Measurements from ENCODE around the gene ID1.

Gene ID1, protein sequence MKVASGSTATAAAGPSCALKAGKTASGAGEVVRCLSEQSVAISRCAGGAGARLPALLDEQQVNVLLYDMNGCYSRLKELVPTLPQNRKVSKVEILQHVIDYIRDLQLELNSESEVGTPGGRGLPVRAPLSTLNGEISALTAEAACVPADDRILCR

GRCh38 chr20:31605031-31605901 lies at the start of gene ID1:
Gene ID1 (plus strand): TSS chr20:31605289. CDS start chr20:31605388, 99 bp downstream.
- peaks cover 9% of the 10 kb centered on the region; the same call in 1 of the 2 replicates for H3K36me3 ChIP-seq (ENCODE audit: control insufficient read depth, insufficient read depth, low read length)
- H3K4me3 ChIP-seq (ENCODE audit: low read depth, low read length): peak within 1 kb of the TSS; percentile 90
- peaks cover 34% of the 10 kb centered on the region for H3K4me1 ChIP-seq (ENCODE audit: control insufficient read depth, insufficient read depth, low read length)
- peak within 1 kb of the TSS; percentile 90 for H3K9ac ChIP-seq (ENCODE audit: low read depth, low read length)
- H3K27me3 ChIP-seq (ENCODE audit: control insufficient read depth, insufficient read depth, low read length): no peaks in the 10 kb centered on the region
- no peaks in the 10 kb centered on the region for H3K9me3 ChIP-seq (ENCODE audit: control insufficient read depth, insufficient read depth, low read length)
- H3K27ac ChIP-seq (ENCODE audit: low read depth, low read length): peak within 1 kb of the TSS; percentile 98

DNA sequence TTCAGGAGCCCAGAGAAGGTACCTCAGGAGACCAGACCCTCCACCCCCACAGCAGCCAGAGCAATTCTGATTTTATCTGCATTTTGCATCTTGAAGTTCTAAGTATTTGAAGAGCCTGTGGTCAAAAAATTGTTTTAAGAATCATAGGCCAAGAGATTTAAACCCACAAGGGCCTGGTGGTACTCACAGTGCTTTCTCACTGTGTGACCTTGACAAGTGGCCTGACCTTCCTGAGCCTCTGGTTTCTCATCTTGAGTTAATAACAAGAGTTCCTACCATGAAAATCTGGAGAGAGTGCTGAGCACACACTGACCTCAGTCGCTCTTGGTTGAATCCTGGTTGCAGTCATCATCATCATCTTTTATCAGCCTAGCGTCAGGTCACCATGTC lies 45.4 kb upstream of the ID1 start:
- Histone ChIP-seq H3K9ac (ENCODE audit: low read depth, low read length) (no peak overlapping the region), H3K4me1 (ENCODE audit: control insufficient read depth, insufficient read depth, low read length) (peaks cover 11% of the 10 kb centered on the region)

DNA sequence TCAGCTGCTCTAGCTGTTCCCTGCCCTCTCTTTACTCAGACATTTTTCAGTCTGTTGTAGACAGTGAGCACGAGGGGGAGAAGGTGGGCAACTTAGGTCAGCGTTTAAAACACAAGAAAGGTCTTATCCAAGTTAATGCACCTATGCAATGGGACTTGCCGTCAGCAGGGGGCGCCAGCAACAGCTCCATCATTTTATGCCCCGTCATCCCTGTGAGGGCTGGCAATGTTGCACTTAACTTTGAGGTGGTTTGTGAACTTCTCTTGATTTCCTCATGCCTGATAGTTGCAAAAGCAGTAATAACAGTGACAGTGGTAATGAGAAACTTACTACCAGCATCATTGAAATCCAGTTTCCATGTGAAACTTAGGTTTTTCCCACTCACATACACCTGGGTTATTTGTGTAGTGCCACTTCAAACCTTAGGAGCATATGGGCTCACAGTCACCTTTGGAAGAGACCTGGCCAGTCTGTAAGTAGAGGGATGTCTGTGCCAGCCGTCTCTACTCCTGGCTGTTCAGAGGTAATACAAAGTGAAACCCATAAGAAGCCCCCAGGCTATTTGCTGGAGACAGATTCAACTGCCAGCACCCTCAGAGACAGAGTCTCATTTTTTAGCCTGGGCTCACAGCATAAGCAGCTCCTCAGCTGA lies 44.9 kb upstream of the ID1 start:
- Histone ChIP-seq H3K36me3 (ENCODE audit: control insufficient read depth, insufficient read depth, low read length) (peaks cover 55% of the 10 kb centered on the region), H3K27me3 (ENCODE audit: control insufficient read depth, insufficient read depth, low read length) (no peaks in the 10 kb centered on the region), H3K4me1 (ENCODE audit: control insufficient read depth, insufficient read depth, low read length) (peaks cover 11% of the 10 kb centered on the region), H3K9me3 (ENCODE audit: control insufficient read depth, insufficient read depth, low read length) (no peaks in the 10 kb centered on the region), H3K4me3 (ENCODE audit: low read depth, low read length) (no peak overlapping the region), H3K27ac (ENCODE audit: low read depth, low read length) (peak overlapping the region; percentile 36), H3K9ac (ENCODE audit: low read depth, low read length) (peak overlapping the region; percentile 28; the same call in 1 of the 2 replicates)

More for the DNA sequence above, 45.4 kb upstream of the ID1 start:
- peak overlapping the region; percentile 3 for H3K27ac ChIP-seq (ENCODE audit: low read depth, low read length)
- H3K9me3 ChIP-seq (ENCODE audit: control insufficient read depth, insufficient read depth, low read length): no peaks in the 10 kb centered on the region
- no peaks in the 10 kb centered on the region for H3K27me3 ChIP-seq (ENCODE audit: control insufficient read depth, insufficient read depth, low read length)
- no peak overlapping the region for H3K4me3 ChIP-seq (ENCODE audit: low read depth, low read length)
- H3K36me3 ChIP-seq (ENCODE audit: control insufficient read depth, insufficient read depth, low read length): peaks cover 60% of the 10 kb centered on the region

DNA sequence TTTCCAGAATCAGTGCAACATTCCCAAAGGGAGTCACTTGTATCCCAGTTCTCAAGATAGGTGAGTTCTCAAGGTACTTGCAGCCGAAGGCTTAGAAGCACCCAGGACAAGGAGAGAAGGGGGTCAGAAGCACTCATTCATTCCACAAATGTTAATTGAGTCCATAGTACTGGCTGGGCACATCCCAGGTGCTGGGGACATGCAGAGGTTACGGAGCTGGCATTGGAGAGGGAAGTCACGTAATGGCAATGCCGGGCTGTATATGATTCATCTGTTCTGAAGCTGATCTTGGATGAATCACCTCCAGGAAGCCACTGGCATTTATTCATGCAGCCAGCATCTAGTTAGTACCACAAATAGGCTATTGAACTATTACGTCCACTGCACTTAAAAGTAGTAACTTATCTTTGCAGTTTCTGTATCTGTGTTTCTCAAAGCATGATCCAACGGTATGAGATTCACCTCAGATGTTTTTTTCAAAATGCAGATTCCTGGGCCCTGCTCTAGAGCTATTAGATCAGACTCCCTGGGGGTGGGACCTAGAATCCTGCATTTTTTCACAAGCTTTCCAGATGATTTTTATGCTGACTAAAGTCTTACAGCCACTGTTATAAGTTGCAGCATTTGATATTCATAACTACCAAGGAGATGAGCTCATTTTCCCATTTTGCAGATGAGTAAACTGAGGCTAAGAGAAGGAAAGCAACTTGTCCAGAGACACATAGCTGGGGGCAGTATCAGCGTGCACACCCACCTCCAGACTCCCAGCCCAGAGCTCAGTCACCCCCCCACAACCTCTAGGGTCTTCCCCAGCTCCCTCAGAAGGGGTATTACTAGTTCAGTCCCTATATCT lies 44.1 kb upstream of the ID1 start:
- H3K36me3 ChIP-seq (ENCODE audit: control insufficient read depth, insufficient read depth, low read length): peaks cover 58% of the 10 kb centered on the region
- peaks cover 11% of the 10 kb centered on the region for H3K4me1 ChIP-seq (ENCODE audit: control insufficient read depth, insufficient read depth, low read length)
- H3K9me3 ChIP-seq (ENCODE audit: control insufficient read depth, insufficient read depth, low read length): no peaks in the 10 kb centered on the region
- H3K4me3 ChIP-seq (ENCODE audit: low read depth, low read length): no peak overlapping the region
- H3K9ac ChIP-seq (ENCODE audit: low read depth, low read length): peak overlapping the region; percentile 28; the same call in 1 of the 2 replicates
- no peaks in the 10 kb centered on the region for H3K27me3 ChIP-seq (ENCODE audit: control insufficient read depth, insufficient read depth, low read length)
- H3K27ac ChIP-seq (ENCODE audit: low read depth, low read length): peak overlapping the region; percentile 36

DNA sequence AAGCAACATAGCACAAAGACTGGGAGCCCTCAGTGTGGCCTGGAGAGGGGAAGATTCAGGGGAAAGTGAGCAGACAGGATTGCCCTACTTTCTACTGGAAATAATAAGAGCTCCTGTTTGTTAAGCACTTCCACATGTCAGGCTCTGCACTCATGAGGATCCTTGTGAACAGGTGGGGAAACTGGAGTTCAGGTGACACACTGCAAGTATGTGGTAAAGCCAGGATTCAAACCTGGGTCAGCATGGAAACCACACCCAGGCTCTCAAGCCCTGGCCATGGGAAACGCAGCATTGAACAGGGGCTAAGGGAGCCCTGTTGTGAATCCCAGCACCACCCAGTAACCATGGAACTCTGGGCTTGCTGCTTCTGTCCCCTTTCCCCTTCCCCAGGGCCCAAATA lies 42.8 kb upstream of the ID1 start:
- H3K4me3 ChIP-seq (ENCODE audit: low read depth, low read length): no peak overlapping the region
- no peak overlapping the region for H3K9ac ChIP-seq (ENCODE audit: low read depth, low read length)
- peaks cover 63% of the 10 kb centered on the region for H3K36me3 ChIP-seq (ENCODE audit: control insufficient read depth, insufficient read depth, low read length)
- no peak overlapping the region for H3K27ac ChIP-seq (ENCODE audit: low read depth, low read length)
- H3K9me3 ChIP-seq (ENCODE audit: control insufficient read depth, insufficient read depth, low read length): no peaks in the 10 kb centered on the region
- H3K4me1 ChIP-seq (ENCODE audit: control insufficient read depth, insufficient read depth, low read length): peaks cover 22% of the 10 kb centered on the region
- no peaks in the 10 kb centered on the region for H3K27me3 ChIP-seq (ENCODE audit: control insufficient read depth, insufficient read depth, low read length)

- Histone ChIP-seq H3K27ac (ENCODE audit: low read depth, low read length) (no peak overlapping the region), H3K36me3 (ENCODE audit: control insufficient read depth, insufficient read depth, low read length) (peaks cover 64% of the 10 kb centered on the region), H3K27me3 (ENCODE audit: control insufficient read depth, insufficient read depth, low read length) (no peaks in the 10 kb centered on the region), H3K4me3 (ENCODE audit: low read depth, low read length) (no peak overlapping the region), H3K9me3 (ENCODE audit: control insufficient read depth, insufficient read depth, low read length) (no peaks in the 10 kb centered on the region), H3K9ac (ENCODE audit: low read depth, low read length) (no peak overlapping the region), H3K4me1 (ENCODE audit: control insufficient read depth, insufficient read depth, low read length) (peaks cover 42% of the 10 kb centered on the region)
Observed at GRCh38 chr20:31564284-31564683, 40.8 kb upstream of the ID1 start.

DNA sequence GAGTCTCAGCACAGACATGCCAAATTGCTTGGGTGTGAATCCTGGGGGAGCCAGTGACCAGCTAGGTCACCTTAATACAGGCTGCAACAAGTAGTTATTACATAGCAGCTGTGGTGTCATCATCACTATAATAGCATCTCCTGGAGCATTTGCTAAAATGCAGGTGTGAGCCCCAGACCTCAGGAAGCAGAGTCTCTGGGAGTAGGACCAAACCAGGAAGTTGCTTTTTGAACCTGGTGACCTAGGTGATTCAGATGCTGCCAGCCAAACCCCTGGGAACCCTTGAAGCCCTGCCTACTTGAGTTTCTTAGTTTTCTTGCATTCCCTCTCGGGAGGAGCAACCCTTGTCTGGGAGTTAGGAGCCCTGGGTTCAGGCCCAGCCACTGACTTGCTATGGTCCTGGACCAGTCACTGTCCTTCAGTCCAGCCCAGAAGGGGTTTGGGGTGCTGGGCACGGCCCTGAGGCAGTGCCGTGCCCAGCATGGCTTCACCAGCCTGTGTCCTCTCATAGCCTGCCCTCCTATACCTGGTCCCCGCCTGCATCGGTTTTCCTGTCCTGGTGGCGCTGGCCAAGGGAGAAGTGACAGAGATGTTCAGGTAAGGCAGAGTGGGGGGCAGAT lies 39.3 kb upstream of the ID1 start:
- peaks cover 35% of the 10 kb centered on the region for H3K4me1 ChIP-seq (ENCODE audit: control insufficient read depth, insufficient read depth, low read length)
- H3K9ac ChIP-seq (ENCODE audit: low read depth, low read length): no peak overlapping the region
- H3K9me3 ChIP-seq (ENCODE audit: control insufficient read depth, insufficient read depth, low read length): no peaks in the 10 kb centered on the region
- no peak overlapping the region for H3K4me3 ChIP-seq (ENCODE audit: low read depth, low read length)
- no peaks in the 10 kb centered on the region for H3K27me3 ChIP-seq (ENCODE audit: control insufficient read depth, insufficient read depth, low read length)
- no peak overlapping the region for H3K27ac ChIP-seq (ENCODE audit: low read depth, low read length)
- H3K36me3 ChIP-seq (ENCODE audit: control insufficient read depth, insufficient read depth, low read length): peaks cover 56% of the 10 kb centered on the region

DNA sequence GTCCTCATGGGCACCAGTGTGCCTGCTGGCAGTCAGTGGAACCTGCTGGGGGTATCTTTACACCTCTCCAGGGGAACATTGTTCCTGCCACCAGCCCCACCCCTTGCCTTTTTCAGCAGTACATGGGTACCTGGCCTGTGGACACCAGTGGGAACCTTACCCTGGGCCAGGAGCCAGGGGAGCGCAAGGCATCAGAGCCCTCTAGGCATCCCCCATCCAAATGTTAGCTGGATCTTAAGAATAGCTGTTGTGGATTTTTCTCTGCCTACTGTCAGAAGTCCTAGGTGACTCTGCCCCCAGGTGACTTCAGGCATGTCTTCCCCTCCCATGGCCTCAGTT lies 38.8 kb upstream of the ID1 start:
- Histone ChIP-seq H3K27me3 (ENCODE audit: control insufficient read depth, insufficient read depth, low read length) (no peaks in the 10 kb centered on the region), H3K4me1 (ENCODE audit: control insufficient read depth, insufficient read depth, low read length) (peaks cover 34% of the 10 kb centered on the region), H3K27ac (ENCODE audit: low read depth, low read length) (no peak overlapping the region), H3K4me3 (ENCODE audit: low read depth, low read length) (no peak overlapping the region), H3K9ac (ENCODE audit: low read depth, low read length) (no peak overlapping the region), H3K36me3 (ENCODE audit: control insufficient read depth, insufficient read depth, low read length) (peaks cover 51% of the 10 kb centered on the region), H3K9me3 (ENCODE audit: control insufficient read depth, insufficient read depth, low read length) (no peaks in the 10 kb centered on the region)

GRCh38 chr20:31566658-31567379 lies 38.3 kb upstream of the ID1 start:
- Histone ChIP-seq H3K9ac (ENCODE audit: low read depth, low read length) (no peak overlapping the region), H3K4me1 (ENCODE audit: control insufficient read depth, insufficient read depth, low read length) (peaks cover 34% of the 10 kb centered on the region)

GRCh38 chr20:31567380-31567720 lies 37.7 kb upstream of the ID1 start:
- no peak overlapping the region for H3K27ac ChIP-seq (ENCODE audit: low read depth, low read length)
- no peaks in the 10 kb centered on the region for H3K9me3 ChIP-seq (ENCODE audit: control insufficient read depth, insufficient read depth, low read length)
- peaks cover 41% of the 10 kb centered on the region for H3K36me3 ChIP-seq (ENCODE audit: control insufficient read depth, insufficient read depth, low read length)
- no peak overlapping the region for H3K4me3 ChIP-seq (ENCODE audit: low read depth, low read length)
- no peak overlapping the region for H3K9ac ChIP-seq (ENCODE audit: low read depth, low read length)
- peaks cover 38% of the 10 kb centered on the region for H3K4me1 ChIP-seq (ENCODE audit: control insufficient read depth, insufficient read depth, low read length)
- no peaks in the 10 kb centered on the region for H3K27me3 ChIP-seq (ENCODE audit: control insufficient read depth, insufficient read depth, low read length)

More at GRCh38 chr20:31566658-31567379, 38.3 kb upstream of the ID1 start:
- Histone ChIP-seq H3K36me3 (ENCODE audit: control insufficient read depth, insufficient read depth, low read length) (peaks cover 46% of the 10 kb centered on the region), H3K4me3 (ENCODE audit: low read depth, low read length) (no peak overlapping the region), H3K9me3 (ENCODE audit: control insufficient read depth, insufficient read depth, low read length) (no peaks in the 10 kb centered on the region), H3K27me3 (ENCODE audit: control insufficient read depth, insufficient read depth, low read length) (no peaks in the 10 kb centered on the region), H3K27ac (ENCODE audit: low read depth, low read length) (no peak overlapping the region)

All from HUES48 (cell line).